HG02763 (cell line): ENCODE measurements around the gene CNTLN.

Source experiments
- ATAC-seq: cut with Tn5 transposase; IDR thresholded peaks from one replicate; pipeline ENCODE4 v1.9.1; 2021; ENCODE audit warnings: mild to moderate bottlenecking, moderate library complexity; ENCODE audit not compliant: unreplicated experiment

CNTLN gene, protein sequence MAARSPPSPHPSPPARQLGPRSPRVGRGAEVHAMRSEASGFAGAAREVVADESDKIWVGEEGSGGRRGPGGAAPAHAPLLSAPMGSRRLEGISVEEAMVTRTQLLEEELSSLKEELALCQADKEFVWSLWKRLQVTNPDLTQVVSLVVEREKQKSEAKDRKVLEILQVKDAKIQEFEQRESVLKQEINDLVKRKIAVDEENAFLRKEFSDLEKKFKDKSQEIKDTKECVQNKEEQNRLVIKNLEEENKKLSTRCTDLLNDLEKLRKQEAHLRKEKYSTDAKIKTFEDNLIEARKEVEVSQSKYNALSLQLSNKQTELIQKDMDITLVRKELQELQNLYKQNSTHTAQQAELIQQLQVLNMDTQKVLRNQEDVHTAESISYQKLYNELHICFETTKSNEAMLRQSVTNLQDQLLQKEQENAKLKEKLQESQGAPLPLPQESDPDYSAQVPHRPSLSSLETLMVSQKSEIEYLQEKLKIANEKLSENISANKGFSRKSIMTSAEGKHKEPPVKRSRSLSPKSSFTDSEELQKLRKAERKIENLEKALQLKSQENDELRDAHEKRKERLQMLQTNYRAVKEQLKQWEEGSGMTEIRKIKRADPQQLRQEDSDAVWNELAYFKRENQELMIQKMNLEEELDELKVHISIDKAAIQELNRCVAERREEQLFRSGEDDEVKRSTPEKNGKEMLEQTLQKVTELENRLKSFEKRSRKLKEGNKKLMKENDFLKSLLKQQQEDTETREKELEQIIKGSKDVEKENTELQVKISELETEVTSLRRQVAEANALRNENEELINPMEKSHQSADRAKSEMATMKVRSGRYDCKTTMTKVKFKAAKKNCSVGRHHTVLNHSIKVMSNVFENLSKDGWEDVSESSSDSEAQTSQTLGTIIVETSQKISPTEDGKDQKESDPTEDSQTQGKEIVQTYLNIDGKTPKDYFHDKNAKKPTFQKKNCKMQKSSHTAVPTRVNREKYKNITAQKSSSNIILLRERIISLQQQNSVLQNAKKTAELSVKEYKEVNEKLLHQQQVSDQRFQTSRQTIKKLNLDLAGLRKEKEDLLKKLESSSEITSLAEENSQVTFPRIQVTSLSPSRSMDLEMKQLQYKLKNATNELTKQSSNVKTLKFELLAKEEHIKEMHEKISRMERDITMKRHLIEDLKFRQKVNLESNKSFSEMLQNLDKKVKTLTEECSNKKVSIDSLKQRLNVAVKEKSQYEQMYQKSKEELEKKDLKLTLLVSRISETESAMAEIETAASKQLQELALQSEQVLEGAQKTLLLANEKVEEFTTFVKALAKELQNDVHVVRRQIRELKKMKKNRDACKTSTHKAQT (N-terminal part only)

DNA sequence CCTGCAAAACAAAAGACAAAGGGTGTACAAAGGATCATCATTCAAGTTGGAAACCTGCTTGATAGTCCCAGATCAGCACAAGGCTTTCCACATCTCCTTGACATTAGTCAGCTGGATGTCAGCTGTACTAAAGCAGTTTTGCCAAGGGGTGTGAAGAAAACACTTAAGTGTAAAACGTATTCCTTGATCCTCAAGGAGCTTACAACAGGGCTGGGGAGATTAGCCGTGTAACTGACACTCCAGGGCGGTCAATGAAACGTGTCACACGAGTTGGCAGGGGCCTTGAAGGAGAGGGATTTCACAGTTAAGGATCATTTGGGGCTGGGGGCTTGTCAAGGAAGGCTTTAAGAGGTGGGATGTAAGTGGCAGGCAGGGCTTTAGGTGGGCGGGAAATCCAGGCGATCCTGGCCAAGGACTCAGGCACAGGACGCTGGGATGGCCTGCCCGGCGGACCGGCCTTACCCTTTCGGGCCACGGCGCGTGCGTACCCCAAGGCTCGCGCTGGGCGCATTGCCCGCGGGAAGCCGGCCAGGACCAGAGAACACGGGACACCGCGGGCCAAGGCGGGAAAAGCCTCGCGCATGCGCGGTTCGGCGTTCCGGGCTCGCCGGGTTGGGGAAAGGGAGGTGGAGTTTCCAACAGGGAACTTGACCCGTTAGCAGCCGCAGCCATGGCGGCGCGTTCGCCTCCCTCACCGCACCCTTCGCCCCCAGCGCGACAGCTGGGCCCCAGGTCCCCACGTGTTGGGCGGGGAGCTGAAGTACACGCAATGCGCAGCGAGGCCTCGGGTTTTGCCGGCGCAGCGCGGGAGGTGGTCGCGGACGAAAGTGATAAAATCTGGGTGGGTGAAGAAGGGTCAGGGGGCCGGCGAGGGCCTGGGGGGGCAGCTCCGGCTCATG lies at the start of gene CNTLN:
Gene CNTLN, plus strand, starts transcription at position 645 of the 899 bp plus-strand sequence. Its CDS starts 26 bp downstream, at position 671.
- peak; percentile 74 for ATAC-seq

DNA sequence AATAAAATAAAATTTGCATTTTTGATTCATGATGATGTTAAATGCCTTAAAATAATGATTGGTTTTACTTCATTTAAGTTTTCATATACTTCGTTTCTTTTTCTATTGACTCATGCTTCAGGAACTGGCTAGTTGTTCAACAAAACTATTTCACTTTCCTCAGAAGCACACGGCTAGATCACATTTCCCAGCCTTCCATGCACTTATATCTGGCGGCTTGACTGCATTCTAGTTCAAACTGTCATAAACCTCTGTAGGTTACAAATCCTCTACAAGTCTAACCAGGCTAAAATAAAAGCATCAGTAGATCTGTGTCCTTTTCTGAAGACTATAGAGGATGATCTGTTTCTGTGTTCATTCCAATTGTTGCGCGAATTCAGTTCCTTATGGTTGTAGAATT lies 46.3 kb upstream of the CNTLN start:
- ATAC-seq = no peak

GRCh38 chr9:17090041-17090440 lies 44.8 kb upstream of the CNTLN start:
- no peak for ATAC-seq

- ATAC-seq = no peak
These were observed 18.4 kb upstream of the CNTLN start for GRCh38 chr9:17116400-17116837.

- no peak for ATAC-seq
These were observed 17.5 kb upstream of the CNTLN start for GRCh38 chr9:17117372-17117771.

DNA sequence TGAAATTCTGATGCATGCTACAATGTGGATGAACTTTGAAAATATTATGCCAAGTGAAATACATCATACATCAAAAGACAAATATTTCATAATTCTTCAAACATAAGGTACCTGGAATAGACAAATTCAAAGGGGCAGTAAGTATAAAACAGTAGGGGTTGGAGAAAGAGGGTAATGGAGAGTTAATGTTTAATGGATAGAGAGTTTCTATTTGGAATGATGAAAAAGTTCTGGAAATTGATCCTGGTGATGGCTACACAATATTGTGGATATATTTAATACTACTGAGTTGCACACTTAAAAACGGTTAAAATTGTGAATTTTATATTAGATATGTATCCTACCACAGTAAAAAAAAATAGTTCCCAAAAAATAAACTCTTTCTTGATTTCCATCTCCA lies 14.6 kb upstream of the CNTLN start:
- no peak for ATAC-seq

- no peak for ATAC-seq
These were observed 13.6 kb upstream of the CNTLN start for GRCh38 chr9:17121264-17121663.

- no peak for ATAC-seq
These were observed 4.5 kb upstream of the CNTLN start for GRCh38 chr9:17130291-17130690.

DNA sequence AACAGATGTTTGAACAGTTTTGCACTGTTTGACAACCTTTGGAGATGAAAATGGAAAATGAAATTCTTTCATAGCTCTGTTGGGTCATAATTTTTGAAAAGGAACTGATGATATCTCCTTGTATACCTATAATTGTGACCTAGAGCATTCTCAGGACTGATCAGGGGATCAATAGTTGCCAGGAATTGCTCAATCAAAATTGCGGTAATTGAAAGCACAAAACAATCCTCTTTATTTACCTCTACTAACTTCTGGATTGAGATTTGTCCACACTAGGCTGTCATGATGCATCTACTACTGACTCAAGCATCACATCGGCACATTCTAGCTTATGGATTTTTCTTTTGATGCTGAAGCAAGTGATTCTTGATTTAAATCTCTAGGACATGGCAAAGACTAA lies 4.1 kb upstream of the CNTLN start:
- ATAC-seq = no peak

GRCh38 chr9:17131494-17131893 lies 3.3 kb upstream of the CNTLN start:
- ATAC-seq = no peak

DNA sequence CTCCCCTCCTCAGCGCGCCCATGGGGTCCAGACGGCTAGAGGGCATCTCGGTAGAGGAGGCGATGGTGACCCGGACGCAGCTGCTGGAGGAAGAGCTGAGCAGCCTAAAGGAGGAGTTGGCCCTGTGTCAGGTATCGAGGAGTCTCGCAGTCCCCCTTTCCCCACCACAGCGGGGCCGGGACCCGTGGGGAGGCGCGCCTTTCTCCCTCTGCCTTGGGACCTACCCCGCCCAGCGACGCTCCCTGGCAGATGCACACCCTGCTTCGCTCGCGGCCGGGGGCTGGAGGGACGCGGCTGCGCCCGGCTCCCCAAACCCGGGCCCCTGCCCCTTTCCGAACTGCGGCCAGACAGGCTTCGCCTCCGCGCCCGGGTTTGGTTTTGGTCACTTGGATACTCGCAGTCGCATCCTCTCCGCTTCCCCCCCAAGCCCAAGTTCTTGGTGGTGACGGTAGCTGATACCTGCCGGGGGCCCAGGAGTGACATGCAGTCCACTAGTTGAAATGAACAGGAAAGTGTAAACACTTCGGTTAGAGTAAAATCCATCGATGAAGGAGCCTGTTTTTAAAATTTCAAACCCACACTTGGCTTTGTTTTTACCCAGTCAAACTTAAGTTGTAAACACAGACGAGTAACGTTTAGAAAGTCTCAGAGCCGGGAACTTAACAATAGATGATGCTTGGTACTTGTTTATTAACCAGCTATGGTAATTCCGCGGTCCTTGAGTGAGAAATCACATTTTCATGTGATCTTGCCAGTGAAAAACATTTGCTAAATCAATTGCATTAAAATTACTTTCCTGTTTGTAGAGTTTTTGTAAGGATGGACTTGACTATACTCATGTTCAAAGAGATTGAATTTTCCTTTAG lies 688 bp downstream of the CNTLN start:
- peak; percentile 51 for ATAC-seq

DNA sequence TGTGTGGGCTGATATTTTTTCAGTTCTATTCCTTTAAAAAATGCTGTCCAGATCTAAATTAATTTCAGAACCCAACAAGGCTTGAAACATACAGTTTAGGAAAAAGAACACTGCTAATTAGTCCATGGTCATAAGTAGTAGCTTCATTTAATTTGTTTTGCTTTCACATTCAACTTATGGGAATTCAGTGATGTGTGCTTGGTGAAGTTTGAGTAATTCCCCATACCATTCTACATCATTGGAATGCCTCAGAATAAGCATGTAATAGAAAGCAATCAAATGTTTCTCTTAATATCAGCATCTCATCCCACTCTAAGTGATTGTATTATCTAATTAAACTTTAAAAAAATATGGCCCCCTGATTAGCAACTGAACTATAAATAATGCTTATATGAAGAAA lies 2.7 kb downstream of the CNTLN start:
- no peak for ATAC-seq

GRCh38 chr9:17138503-17138902 lies 3.7 kb downstream of the CNTLN start:
- ATAC-seq = no peak

DNA sequence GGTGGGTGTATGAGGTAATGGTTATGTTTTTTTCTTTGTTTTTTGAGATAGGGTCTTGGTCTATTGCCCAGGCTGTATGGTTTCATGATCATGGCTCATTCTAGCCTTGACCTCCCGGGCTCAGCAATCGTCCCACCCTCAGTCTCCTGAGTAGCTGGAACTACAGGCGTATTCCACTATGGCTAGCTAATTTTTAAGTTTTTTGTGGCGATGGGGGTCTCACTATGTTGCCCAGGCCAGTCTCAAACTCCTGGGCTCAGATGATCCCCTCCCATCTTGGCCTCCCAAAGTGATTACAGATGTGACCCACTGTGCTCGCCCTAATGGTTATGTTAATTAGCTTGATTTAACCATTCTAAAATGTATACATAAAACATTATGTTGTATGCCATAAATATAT lies 5.6 kb downstream of the CNTLN start:
- ATAC-seq = no peak

DNA sequence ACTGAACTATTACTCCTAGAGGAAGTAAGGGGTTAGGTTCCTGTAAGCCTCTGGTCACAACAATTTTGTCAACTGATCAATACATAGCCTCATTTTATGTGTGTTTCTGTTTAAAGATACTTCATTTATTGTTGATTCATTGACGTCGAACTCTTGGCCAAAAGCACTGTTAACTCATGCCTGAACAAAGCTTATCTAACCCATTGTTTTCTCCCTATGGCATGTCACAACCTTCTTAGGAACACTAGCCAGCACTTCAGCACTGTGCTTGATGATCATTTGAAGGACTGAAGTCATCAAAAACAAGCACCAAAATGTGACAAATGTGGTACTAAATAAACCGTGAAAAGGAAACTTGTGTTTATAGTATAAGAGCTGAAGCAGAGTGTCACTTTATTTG lies 13.5 kb downstream of the CNTLN start:
- ATAC-seq = no peak

GRCh38 chr9:17159469-17159868 lies 24.6 kb downstream of the CNTLN start:
- ATAC-seq = no peak

DNA sequence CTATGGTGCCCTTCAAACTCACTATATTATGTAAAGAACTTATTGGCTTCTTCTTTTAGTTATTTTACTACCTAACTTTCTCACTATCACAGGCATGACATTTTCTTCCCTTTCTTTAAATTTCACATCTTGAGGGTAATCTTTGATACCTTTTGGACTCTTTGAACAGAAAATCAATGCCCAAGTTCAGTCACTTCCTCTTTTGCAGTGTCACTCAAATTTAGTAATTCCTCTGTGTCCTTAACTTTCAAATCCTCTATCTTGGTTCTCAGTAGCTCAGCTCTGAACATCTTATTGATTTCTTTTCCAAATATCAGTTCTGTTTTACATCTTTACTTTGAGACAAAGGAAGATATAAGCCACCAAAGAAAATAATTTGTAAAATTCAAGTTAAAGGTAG lies 25.5 kb downstream of the CNTLN start:
- ATAC-seq = no peak

DNA sequence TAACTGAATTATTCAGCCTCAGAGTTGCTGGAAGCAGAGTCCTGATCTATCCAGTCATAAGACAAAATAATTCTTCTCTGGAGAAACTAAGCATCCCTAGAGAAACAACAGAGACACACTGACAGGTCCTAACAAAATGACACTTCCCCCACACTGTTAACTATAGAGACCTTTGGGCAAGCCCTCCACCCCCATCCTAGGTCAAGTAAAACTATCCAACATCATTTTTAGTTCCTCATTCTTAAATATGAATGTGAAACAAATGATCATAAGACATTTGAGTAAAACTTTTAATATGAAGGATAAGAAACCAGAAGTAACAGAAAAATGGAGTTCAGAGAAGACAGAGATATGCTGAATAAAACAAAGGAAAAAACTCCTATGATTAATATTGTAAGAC lies 30.9 kb downstream of the CNTLN start:
- no peak for ATAC-seq

GRCh38 chr9:17166346-17166745 lies 31.5 kb downstream of the CNTLN start:
- no peak for ATAC-seq
